Measurements from ENCODE around the gene NQO2. TPM values are rescaled to one million over a fixed set of nuclear protein-coding genes. Genes with fewer than 3 reads are reported as not detected.

Gene NQO2
- polyA plus RNA-seq, 1 donor from 2014 or later = 33.2 TPM

GRCh38 chr6:3009930-3010329 lies 10.2 kb downstream of the NQO2 start:
- no peak overlapping the region for H2AFZ ChIP-seq (ENCODE audit: low read depth, low read length)
- H3K4me2 ChIP-seq (ENCODE audit: low read length) = no peak overlapping the region
- no peaks in the 10 kb centered on the region for H3F3A ChIP-seq (ENCODE audit: insufficient read depth, low read length, poor library complexity, severe bottlenecking)
- H3K9me3 ChIP-seq (ENCODE audit: low read length) = peaks cover 4% of the 10 kb centered on the region
- H4K20me1 ChIP-seq (ENCODE audit: insufficient read depth) = no peaks in the 10 kb centered on the region
- TF ChIP-seq POLR2AphosphoS5 (IDR thresholded peaks at IDR 0.05) (no peak), REST (IDR thresholded peaks at IDR 0.05; ENCODE audit: borderline replicate concordance) (no peak), RAD21 (conservative IDR thresholded peaks at IDR 0.05) (no peak), SMC3 (conservative IDR thresholded peaks at IDR 0.05; ENCODE audit: poor library complexity) (no peak), CTCF (IDR thresholded peaks at IDR 0.05; ENCODE audit: poor library complexity, severe bottlenecking) (no peak), MXI1 (conservative IDR thresholded peaks at IDR 0.05; ENCODE audit: poor library complexity, severe bottlenecking) (no peak), TAF1 (IDR thresholded peaks at IDR 0.05; ENCODE audit: low read depth) (no peak), EZH2 (IDR thresholded peaks at IDR 0.05; ENCODE audit: borderline replicate concordance, insufficient read depth, low read length, poor library complexity, severe bottlenecking) (no peak), EP300 (conservative IDR thresholded peaks at IDR 0.05; ENCODE audit: poor library complexity, severe bottlenecking) (no peak)
- H3K4me3 ChIP-seq (ENCODE audit: low read length) = no peak overlapping the region
- no peaks in the 10 kb centered on the region for H3K79me2 ChIP-seq (replicated peaks; ENCODE audit: insufficient read depth, low read length)
- H3K27ac ChIP-seq (ENCODE audit: low read length) = no peak overlapping the region
- no peaks in the 10 kb centered on the region for H3K27me3 ChIP-seq (ENCODE audit: insufficient read depth, low read depth, low read length)
- H3K36me3 ChIP-seq (ENCODE audit: insufficient read depth, low read length) = peaks cover 24% of the 10 kb centered on the region
- no peak overlapping the region for H3K9ac ChIP-seq (ENCODE audit: low read length)
- H3K9me2 ChIP-seq (ENCODE audit: insufficient read depth, low read length) = no peaks in the 10 kb centered on the region

GRCh38 chr6:3011158-3011557 lies 11.5 kb downstream of the NQO2 start:
- no peak overlapping the region for H3K27ac ChIP-seq (ENCODE audit: low read length)
- no peaks in the 10 kb centered on the region for H3K27me3 ChIP-seq (ENCODE audit: insufficient read depth, low read depth, low read length)
- TF ChIP-seq SMC3 (conservative IDR thresholded peaks at IDR 0.05; ENCODE audit: poor library complexity) = no peak
- TF ChIP-seq CTCF (IDR thresholded peaks at IDR 0.05; ENCODE audit: poor library complexity, severe bottlenecking) = no peak
- no peak for TF ChIP-seq EP300 (conservative IDR thresholded peaks at IDR 0.05; ENCODE audit: poor library complexity, severe bottlenecking)
- no peak for TF ChIP-seq MXI1 (conservative IDR thresholded peaks at IDR 0.05; ENCODE audit: poor library complexity, severe bottlenecking)
- TF ChIP-seq REST (IDR thresholded peaks at IDR 0.05; ENCODE audit: borderline replicate concordance) = no peak
- no peak for TF ChIP-seq TAF1 (IDR thresholded peaks at IDR 0.05; ENCODE audit: low read depth)
- TF ChIP-seq EZH2 (IDR thresholded peaks at IDR 0.05; ENCODE audit: borderline replicate concordance, insufficient read depth, low read length, poor library complexity, severe bottlenecking) = no peak
- TF ChIP-seq RAD21 (conservative IDR thresholded peaks at IDR 0.05) = no peak
- no peak for TF ChIP-seq POLR2AphosphoS5 (IDR thresholded peaks at IDR 0.05)
- no peaks in the 10 kb centered on the region for H3K9me2 ChIP-seq (ENCODE audit: insufficient read depth, low read length)
- H4K20me1 ChIP-seq (ENCODE audit: insufficient read depth) = no peaks in the 10 kb centered on the region
- no peaks in the 10 kb centered on the region for H3F3A ChIP-seq (ENCODE audit: insufficient read depth, low read length, poor library complexity, severe bottlenecking)
- H2AFZ ChIP-seq (ENCODE audit: low read depth, low read length) = no peak overlapping the region
- peaks cover 4% of the 10 kb centered on the region for H3K9me3 ChIP-seq (ENCODE audit: low read length)
- no peak overlapping the region for H3K4me3 ChIP-seq (ENCODE audit: low read length)
- H3K4me2 ChIP-seq (ENCODE audit: low read length) = no peak overlapping the region
- peaks cover 25% of the 10 kb centered on the region for H3K36me3 ChIP-seq (ENCODE audit: insufficient read depth, low read length)
- no peaks in the 10 kb centered on the region for H3K79me2 ChIP-seq (replicated peaks; ENCODE audit: insufficient read depth, low read length)
- H3K9ac ChIP-seq (ENCODE audit: low read length) = no peak overlapping the region

Measured in neural cell (in vitro differentiated cells).